ENCODE data around the gene SPCS3.

- TF ChIP-seq CTCF (conservative IDR thresholded peaks at IDR 0.05; ENCODE audit: low read depth, low read length), result no peak
- TF ChIP-seq EZH2 (IDR thresholded peaks at IDR 0.05; ENCODE audit: borderline replicate concordance, low read depth, low read length, poor library complexity, severe bottlenecking), result no peak
These were observed 43.3 kb downstream of the SPCS3 start for GRCh38 chr4:176363072-176363471.

Data from A673 (cell line).